ENCODE measurements around the gene SHISA9. TPM values are rescaled to one million over a fixed set of nuclear protein-coding genes. Genes with fewer than 3 reads are reported as not detected.

The SHISA9 gene
- total RNA-seq, 1 experiment from 2014 or later = 0.29 TPM

- Mint-ChIP-seq H3K27ac (ENCODE audit: unreplicated experiment) (no peak overlapping the region), H3K27me3 (ENCODE audit: insufficient read depth, unreplicated experiment) (no peaks in the 10 kb centered on the region), H3K9me3 (ENCODE audit: unreplicated experiment) (no peaks in the 10 kb centered on the region), H3K4me1 (ENCODE audit: low read depth, unreplicated experiment) (no peaks in the 10 kb centered on the region), H3K4me3 (ENCODE audit: unreplicated experiment) (no peak overlapping the region), H3K36me3 (ENCODE audit: insufficient read depth, unreplicated experiment) (no peaks in the 10 kb centered on the region)
- Histone ChIP-seq H3K36me3 (ENCODE audit: control insufficient read depth, insufficient read depth, low read length) (no peaks in the 10 kb centered on the region), H3K9me3 (no peaks in the 10 kb centered on the region), H3K4me1 (no peaks in the 10 kb centered on the region), H3K4me3 (ENCODE audit: low read depth, low read length) (no peak overlapping the region), H3K27me3 (replicated peaks; ENCODE audit: control insufficient read depth, insufficient read depth, low read length) (no peaks in the 10 kb centered on the region)
- intact Hi-C loops (cut with micrococcal nuclease; ENCODE audit: unreplicated experiment) = no loop called here
- CTCF ChIA-PET = no interaction called here
- no peak for DNase-seq
- no peak for TF ChIP-seq CTCF (IDR thresholded peaks at IDR 0.05; ENCODE audit: insufficient read depth in 1 of 2, low read depth in 1 of 2, low read length in 1 of 2, severe bottlenecking in 1 of 2, unreplicated experiment in 1 of 2)
- BruUV-seq (replicated peaks) = no TSS peak
- POLR2A ChIA-PET = no interaction called here
Observed at GRCh38 chr16:12881740-12882139, 19.7 kb upstream of the SHISA9 start.

- TF ChIP-seq CTCF (IDR thresholded peaks at IDR 0.05; ENCODE audit: insufficient read depth in 1 of 2, low read depth in 1 of 2, low read length in 1 of 2, severe bottlenecking in 1 of 2, unreplicated experiment in 1 of 2) = no peak
- BruUV-seq (replicated peaks) = no TSS peak
- Mint-ChIP-seq H3K27me3 (ENCODE audit: insufficient read depth, unreplicated experiment) (peaks cover 2% of the 10 kb centered on the region), H3K36me3 (ENCODE audit: insufficient read depth, unreplicated experiment) (no peaks in the 10 kb centered on the region), H3K27ac (ENCODE audit: unreplicated experiment) (no peak overlapping the region), H3K9me3 (ENCODE audit: unreplicated experiment) (no peaks in the 10 kb centered on the region), H3K4me1 (ENCODE audit: low read depth, unreplicated experiment) (no peaks in the 10 kb centered on the region), H3K4me3 (ENCODE audit: unreplicated experiment) (no peak overlapping the region)
- POLR2A ChIA-PET = no interaction called here
- no peaks in the 10 kb centered on the region for H3K36me3 ChIP-seq (ENCODE audit: control insufficient read depth, insufficient read depth, low read length)
- no peaks in the 10 kb centered on the region for H3K9me3 ChIP-seq
- DNase-seq = no peak
- no peaks in the 10 kb centered on the region for H3K4me1 ChIP-seq
- no peak overlapping the region for H3K4me3 ChIP-seq (ENCODE audit: low read depth, low read length)
- intact Hi-C loops (cut with micrococcal nuclease; ENCODE audit: unreplicated experiment) = no loop called here
- H3K27me3 ChIP-seq (replicated peaks; ENCODE audit: control insufficient read depth, insufficient read depth, low read length) = no peaks in the 10 kb centered on the region
- CTCF ChIA-PET = no interaction called here
Observed at GRCh38 chr16:12885742-12886141, 15.7 kb upstream of the SHISA9 start.

- H3K27me3 ChIP-seq (replicated peaks; ENCODE audit: control insufficient read depth, insufficient read depth, low read length) = no peaks in the 10 kb centered on the region
- H3K4me3 ChIP-seq (ENCODE audit: low read depth, low read length) = no peak overlapping the region
- ChIA-PET CTCF (no interaction called here), POLR2A (no interaction called here)
- Mint-ChIP-seq H3K9me3 (ENCODE audit: unreplicated experiment) (no peaks in the 10 kb centered on the region), H3K4me1 (ENCODE audit: low read depth, unreplicated experiment) (no peaks in the 10 kb centered on the region), H3K4me3 (ENCODE audit: unreplicated experiment) (no peak overlapping the region), H3K27ac (ENCODE audit: unreplicated experiment) (no peak overlapping the region), H3K27me3 (ENCODE audit: insufficient read depth, unreplicated experiment) (peaks cover 2% of the 10 kb centered on the region), H3K36me3 (ENCODE audit: insufficient read depth, unreplicated experiment) (no peaks in the 10 kb centered on the region)
- no peaks in the 10 kb centered on the region for H3K36me3 ChIP-seq (ENCODE audit: control insufficient read depth, insufficient read depth, low read length)
- TF ChIP-seq CTCF (IDR thresholded peaks at IDR 0.05; ENCODE audit: insufficient read depth in 1 of 2, low read depth in 1 of 2, low read length in 1 of 2, severe bottlenecking in 1 of 2, unreplicated experiment in 1 of 2) = no peak
- BruUV-seq (replicated peaks) = no TSS peak
- H3K4me1 ChIP-seq = no peaks in the 10 kb centered on the region
- no peaks in the 10 kb centered on the region for H3K9me3 ChIP-seq
- intact Hi-C loops (cut with micrococcal nuclease; ENCODE audit: unreplicated experiment) = loop anchor here (10.0 kb wide), 1 partner anchor 473 kb away; no protein-coding TSS in a partner anchor
- DNase-seq = no peak
Observed at GRCh38 chr16:12891836-12892235, 9.6 kb upstream of the SHISA9 start.
